Keratinocyte (primary cell): Measurements from ENCODE around the gene DNPH1.

Experiments
- EZH2 ChIP-seq: IDR thresholded peaks from one replicate; pipeline ENCODE4 v1.6.1; 2012; ENCODE audit warnings: inconsistent platforms, mild to moderate bottlenecking, low read length, moderate library complexity
- TF ChIP-seq, protein P1 (sequence below), 3 experiments: IDR thresholded peaks in 1 of 3; conservative IDR thresholded peaks in 1 of 3; optimal IDR thresholded peaks in 1 of 3; 2 replicates in 2 of 3; 3 replicates in 1 of 3; pipeline versions ENCODE3 to v1.5.1; 2011; ENCODE audit warnings: low read length in 3 of 3, mild to moderate bottlenecking in 3 of 3, moderate library complexity in 2 of 3, control low read depth in 1 of 3, inconsistent platforms in 1 of 3; ENCODE audit not compliant: insufficient read depth in 2 of 3; ENCODE audit errors: extremely low read depth in 1 of 3

DNA sequence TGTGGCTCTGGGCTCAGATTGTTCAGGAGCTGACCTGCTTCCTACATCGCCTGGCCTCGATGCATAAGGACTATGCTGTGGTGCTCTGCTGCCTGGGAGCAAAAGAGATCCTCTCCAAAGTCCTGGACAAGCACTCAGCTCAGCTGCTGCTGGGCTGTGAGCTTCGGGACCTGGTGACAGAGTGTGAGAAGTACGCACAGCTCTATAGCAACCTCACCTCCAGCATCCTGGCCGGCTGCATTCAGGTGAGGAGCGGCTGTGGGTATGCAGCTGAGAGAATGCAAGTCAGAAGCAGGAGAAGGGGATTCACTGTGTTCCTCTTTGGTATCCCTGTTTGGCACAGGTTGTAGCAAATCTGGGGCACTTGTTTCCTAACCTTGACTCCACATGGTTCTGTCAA is 29.4 kb downstream of the DNPH1 start:
- no peak for TF ChIP-seq EZH2
- TF ChIP-seq, protein P1, sequence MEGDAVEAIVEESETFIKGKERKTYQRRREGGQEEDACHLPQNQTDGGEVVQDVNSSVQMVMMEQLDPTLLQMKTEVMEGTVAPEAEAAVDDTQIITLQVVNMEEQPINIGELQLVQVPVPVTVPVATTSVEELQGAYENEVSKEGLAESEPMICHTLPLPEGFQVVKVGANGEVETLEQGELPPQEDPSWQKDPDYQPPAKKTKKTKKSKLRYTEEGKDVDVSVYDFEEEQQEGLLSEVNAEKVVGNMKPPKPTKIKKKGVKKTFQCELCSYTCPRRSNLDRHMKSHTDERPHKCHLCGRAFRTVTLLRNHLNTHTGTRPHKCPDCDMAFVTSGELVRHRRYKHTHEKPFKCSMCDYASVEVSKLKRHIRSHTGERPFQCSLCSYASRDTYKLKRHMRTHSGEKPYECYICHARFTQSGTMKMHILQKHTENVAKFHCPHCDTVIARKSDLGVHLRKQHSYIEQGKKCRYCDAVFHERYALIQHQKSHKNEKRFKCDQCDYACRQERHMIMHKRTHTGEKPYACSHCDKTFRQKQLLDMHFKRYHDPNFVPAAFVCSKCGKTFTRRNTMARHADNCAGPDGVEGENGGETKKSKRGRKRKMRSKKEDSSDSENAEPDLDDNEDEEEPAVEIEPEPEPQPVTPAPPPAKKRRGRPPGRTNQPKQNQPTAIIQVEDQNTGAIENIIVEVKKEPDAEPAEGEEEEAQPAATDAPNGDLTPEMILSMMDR (optimal IDR thresholded peaks at IDR 0.05 in 1 of 3, IDR thresholded peaks at IDR 0.05 in 1 of 3, conservative IDR thresholded peaks at IDR 0.05 in 1 of 3; ENCODE audit: extremely low read depth in 1 of 3, insufficient read depth in 2 of 3, low read length in 3 of 3): no peak
